A549 (cell line): ENCODE measurements around the gene TPCN2.

Experiments used
- CTCF ChIP-seq: fragments of >200 bp; sonication (Bioruptor Twin); formaldehyde crosslinking; IDR thresholded peaks from 3 replicates; pipeline ENCODE4 v1.5.1; 2016
- JUNB ChIP-seq: fragments of >200 bp; sonication (Bioruptor Twin); formaldehyde crosslinking; IDR thresholded peaks from 2 replicates; pipeline ENCODE4 v1.6.1; 2016
- MAFK ChIP-seq: fragments of 450-650 bp; IDR thresholded peaks from 2 replicates; pipeline ENCODE4 v1.6.1; 2014; ENCODE audit not compliant: partially characterized antibody
- MAX ChIP-seq: IDR thresholded peaks from 2 replicates; pipeline ENCODE4 v1.6.1; 2012
- PBX3 ChIP-seq: IDR thresholded peaks from 2 replicates; pipeline ENCODE4 v1.6.1; 2012
- PHF8 ChIP-seq: fragments of 200-600 bp; sonication (generic); IDR thresholded peaks from 2 replicates; pipeline ENCODE4 v1.6.1; 2016; ENCODE audit warnings: low read depth, mild to moderate bottlenecking, antibody characterized with exemption, moderate library complexity, borderline replicate concordance
- POLR2A ChIP-seq: IDR thresholded peaks from 2 replicates; pipeline ENCODE4 v1.6.1; 2012; ENCODE audit warnings: mild to moderate bottlenecking, low read length

- TF ChIP-seq CTCF (no peak), POLR2A (no peak), JUNB (no peak), PBX3 (no peak), PHF8 (no peak), MAFK (no peak), MAX (no peak)
Observed at GRCh38 chr11:69076129-69076791, 27.5 kb downstream of the TPCN2 start.
